HG03060 (cell line): ENCODE results near the gene SPTBN1.
A peak's percentile ranks its signal among the peaks of the same experiment; 100 is the strongest.

ENCODE experiments used
- ATAC-seq: cut with Tn5 transposase; IDR thresholded peaks from one replicate; pipeline ENCODE4 v1.9.1; 2021; ENCODE audit warnings: low read depth, moderate number of reproducible peaks; ENCODE audit not compliant: unreplicated experiment

The SPTBN1 gene

DNA sequence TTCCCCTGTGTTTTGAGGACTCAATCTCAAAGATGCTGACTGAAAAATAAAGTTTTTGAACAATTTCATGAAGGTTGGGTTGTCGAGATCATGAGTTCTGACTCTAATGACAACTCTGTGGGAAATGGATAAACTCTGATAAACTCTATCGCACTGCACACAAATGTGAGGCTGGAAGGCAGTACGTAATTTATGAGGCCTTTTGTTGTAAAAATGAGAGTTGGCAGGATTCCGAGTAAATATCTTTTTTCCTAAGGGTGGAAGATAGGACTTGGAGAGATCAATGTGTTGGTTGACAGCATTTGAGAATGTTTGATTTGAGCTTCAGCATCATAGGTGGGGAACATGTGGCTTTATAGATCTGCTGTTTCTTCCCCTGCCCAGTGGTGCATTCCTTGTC, 90.4 kb downstream of the SPTBN1 start:
- no peak for ATAC-seq

DNA sequence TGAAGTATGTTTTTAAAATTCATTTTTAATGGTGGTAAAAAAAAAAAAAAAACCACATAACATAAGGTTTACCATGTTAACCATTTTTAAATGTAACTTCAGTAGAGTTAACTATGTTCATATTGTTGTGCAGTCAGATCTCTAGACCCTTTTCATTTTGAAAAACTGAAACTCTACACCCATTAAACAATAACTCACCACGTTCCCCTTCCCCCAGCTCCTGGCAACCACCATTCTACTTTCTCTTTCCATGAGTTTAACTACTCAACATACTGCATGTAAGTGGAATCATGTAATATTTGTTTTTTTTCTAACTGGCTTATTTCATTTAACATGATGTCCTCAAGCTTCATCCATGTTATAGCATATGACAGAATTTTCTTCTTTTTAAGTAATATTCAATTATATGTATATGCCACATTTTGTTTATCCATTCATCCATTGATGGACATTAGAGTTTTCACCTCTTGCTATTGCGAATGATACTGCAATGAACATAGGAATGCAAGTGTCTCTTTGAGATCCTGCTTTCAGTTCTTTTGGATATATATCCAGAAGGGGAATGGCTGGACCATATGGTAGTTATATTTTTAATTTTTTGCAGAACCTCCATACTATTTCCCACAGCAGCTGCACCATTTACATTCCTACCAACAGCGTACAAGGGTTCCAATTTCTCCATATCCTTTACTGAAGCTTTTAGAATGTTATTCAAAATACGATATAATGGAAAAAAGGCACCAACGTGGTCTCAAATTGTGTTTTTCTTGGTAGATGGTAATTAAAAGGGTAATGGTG, 91.0 kb downstream of the SPTBN1 start:
- no peak for ATAC-seq

DNA sequence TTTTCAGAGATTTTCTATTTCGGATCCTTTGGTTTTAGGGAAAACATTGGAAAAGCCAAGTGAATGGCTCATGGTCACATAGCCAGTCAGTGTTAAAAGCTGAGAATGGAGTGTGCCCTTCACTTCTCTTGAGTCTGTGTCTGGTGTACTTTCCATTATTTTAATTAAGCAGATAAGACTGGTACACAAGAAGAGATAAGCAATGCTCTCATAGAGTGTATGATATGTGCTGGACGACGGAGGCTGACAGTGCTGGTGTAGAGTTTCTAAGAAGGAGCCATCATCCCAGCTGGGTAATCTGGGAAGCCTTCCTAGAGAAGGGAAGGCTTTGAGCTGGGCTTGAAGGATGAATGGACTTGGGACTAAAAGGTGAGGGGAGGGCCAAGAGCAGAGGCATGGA, 93.3 kb downstream of the SPTBN1 start:
- no peak for ATAC-seq

DNA sequence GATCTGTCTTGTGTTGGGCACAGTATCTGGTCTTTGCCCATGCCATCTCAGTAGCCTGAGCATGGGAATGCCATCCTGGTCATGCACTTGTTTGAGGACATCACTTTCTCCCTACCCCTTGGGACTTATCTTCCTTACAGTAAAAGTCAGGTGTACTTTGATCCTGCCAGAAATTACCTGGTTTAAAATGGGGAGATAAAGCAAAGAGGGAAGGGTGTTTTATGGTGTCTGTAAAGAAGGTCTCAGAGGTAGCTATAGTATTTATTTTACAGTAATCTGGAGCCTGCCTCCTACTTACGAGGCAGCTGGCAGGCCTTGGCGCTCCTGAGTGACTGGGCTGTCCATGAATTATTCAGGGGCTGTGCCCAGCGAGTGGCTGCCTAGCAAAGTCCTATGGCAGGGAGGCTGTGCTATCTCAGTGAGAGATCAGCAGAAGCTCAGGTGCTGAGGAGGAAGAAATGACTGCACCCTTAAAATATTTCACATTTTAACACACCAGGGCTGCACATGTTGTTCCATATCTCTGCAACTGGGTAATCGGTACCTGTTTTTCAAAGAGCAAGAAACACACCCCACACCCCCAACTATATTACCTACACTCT, 93.9 kb downstream of the SPTBN1 start:
- ATAC-seq, result no peak

DNA sequence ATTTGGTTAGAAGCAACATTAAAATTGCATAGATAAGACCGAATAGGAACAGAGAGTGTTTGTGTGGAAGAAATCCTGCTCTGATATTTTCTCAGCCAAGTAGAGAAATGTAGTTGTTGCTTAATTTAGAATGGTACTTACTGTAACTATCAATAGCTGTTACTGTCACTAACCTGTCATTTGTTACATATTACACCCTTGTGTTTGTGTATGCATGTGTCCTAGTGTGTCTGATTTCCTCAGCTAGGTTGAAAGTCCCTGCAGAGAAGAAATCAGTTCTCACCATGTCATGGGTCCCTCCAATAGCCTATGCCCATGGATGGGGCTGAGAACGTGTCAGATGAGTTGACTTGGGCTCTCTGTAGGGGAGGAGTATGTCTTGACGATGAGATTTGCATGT, 94.4 kb downstream of the SPTBN1 start:
- no peak for ATAC-seq

DNA sequence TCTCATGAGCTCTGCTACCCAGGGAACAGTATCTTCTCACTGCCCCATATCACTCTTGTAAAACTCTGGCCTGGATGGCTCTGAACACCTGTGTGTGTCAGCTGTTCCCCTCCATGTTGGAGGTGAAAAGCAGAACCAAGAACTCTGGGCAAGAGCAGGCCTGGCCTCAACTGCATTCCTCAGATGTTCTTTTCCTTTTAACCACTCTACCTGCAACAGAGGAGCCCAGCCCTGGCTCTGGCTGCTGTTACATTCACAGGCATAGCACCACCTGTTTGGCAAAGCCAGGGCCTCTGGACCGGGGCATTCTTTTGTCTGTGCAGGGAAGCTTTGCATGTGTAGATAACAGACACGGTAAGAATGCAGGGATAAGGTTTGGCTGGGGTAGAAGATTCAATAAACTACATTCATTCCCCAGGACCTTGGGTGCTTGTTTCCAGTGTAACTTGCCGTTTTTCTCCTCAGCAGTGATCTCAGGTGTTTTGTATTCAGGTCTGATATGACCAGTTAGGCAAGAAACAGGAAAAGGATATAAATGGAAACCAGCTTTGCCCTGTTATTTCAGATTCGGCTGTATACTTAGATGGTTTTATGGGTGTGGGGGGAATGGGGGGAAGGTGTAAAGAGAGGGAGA, 95.1 kb downstream of the SPTBN1 start:
- ATAC-seq, result peak; percentile 34

DNA sequence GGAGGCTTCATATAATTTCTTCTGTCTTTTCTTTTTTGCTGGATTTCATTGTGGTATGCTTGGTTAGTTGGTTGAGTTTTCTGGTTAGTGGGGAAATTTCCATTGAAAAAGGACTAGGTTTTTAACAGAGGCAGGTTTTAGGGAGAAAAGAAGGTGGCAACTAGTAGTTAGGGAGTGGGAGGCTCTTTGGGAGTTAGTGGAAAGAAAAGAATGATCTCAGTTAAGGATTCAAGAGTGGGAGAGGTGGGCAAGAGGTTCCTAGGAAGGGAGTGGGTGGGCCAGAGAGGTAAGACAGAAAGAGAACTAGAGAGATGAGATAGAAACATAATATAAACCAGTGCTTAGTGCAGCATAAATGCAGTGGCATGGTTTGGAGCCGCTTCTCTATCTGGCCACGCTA, 96.9 kb downstream of the SPTBN1 start:
- ATAC-seq, result no peak

DNA sequence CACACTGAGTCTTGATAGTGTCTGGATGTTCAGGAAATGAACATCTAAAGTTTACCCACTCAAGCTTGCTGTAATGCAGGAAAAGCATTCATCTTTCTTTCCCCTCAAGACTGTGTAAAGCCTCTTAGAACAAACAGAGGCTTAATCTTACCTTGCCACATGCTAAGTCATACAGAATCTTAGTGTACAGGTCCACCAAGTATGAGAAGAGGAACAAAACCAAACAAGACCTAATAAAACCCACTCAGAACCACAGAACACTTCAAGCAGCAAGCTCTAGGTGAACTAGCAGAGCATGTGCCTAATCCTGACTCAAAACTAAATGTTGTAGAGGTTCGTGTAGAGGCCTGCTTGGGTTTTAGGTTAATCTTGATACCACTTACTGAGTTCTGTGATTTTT, 97.6 kb downstream of the SPTBN1 start:
- ATAC-seq, result no peak

DNA sequence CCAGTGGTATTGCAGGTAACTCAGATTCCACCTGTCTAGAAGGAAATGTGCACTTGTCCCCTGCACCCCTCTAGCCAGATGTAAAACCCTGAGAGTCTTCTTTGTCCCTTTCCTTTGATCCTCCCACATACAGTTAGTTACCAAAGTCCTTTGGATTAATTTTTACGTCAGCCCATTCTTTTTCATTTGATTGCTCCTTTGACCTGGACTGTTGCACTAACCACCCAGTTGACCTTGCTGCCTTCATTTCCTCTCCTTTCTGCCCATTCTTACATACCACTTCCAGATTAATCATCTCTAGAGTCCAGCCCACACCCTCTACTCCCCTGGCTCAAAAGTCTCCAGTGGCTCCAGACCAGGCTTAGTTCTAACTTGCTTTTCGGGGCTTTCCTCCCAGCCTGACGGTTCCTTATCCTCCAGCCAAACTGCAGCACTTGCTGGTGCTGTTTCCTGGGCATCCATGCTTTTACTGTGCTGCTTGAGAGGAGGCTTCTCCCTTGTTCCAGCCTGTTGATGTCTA, 99.3 kb downstream of the SPTBN1 start:
- ATAC-seq, result no peak

DNA sequence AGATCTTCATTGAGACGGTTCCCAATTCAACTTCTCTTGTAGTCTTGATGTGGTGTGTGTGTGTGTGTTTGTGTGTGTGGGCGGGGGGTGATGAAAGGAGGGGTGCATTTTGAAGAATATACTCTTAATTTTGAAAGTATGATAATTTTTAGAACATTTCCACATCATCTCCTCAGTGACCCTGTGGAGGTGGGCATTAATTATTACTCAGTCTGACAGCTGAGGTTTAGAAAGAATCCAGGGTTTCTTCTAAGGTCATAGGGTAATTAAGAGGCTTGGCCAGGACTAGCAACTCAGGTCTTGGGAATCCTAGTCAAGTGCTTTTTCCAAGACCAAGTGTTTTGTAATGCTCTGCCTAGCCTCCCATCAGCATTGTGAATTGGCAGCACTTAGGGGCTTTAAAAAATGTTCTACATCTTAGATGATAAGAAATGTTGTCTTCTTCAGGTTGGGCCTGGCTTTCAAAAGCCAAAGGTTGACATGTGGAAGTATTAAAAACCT, 100.5 kb downstream of the SPTBN1 start:
- ATAC-seq, result no peak

DNA sequence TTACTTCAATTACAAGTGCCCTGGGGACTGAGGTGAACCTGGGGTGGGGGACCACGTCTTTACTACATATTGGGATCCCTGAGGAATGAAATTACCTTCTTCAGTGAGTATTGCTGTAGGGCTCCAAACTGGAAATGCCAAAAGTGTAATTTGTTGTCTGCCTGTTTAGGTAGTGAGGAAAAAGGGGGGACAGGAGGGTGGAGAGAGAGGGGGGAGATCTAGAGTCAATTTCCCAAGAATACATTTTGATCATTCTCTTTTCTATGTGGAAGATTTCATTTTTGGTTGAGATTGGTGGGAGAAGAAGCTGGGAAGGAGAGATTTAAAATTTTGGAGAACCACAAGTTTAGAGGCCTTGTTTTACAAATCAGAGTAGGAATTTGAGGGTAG, 101.1 kb downstream of the SPTBN1 start:
- ATAC-seq, result no peak

DNA sequence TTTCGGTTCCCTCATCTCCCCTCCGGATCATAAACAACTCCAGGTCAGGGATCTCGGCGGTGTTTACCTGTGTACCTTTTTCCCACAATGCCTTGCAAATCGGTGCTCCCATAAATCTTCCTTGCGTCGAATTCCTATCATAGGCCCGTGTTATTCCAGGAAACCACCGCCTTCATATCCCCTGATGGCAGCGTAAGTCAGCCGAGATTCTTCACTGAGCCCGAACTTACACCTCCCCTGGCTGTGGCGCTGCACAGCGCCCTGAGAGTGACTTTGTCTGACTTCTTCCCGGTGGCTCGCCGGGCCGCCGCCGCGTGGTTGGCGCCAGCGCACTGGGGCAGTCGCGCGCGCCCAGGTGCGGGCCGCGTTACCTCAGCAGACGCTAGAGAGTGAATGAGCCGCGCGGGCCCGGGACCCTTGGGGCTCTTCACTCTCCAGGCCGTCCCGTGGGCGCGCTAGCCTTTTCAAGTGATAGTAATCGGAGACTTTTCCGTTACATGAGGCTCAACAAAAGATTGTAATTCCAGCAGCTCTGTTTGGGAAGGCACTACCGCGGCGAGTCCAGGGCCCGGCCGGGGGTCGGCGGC, 101.6 kb downstream of the SPTBN1 start:
- ATAC-seq, result no peak

DNA sequence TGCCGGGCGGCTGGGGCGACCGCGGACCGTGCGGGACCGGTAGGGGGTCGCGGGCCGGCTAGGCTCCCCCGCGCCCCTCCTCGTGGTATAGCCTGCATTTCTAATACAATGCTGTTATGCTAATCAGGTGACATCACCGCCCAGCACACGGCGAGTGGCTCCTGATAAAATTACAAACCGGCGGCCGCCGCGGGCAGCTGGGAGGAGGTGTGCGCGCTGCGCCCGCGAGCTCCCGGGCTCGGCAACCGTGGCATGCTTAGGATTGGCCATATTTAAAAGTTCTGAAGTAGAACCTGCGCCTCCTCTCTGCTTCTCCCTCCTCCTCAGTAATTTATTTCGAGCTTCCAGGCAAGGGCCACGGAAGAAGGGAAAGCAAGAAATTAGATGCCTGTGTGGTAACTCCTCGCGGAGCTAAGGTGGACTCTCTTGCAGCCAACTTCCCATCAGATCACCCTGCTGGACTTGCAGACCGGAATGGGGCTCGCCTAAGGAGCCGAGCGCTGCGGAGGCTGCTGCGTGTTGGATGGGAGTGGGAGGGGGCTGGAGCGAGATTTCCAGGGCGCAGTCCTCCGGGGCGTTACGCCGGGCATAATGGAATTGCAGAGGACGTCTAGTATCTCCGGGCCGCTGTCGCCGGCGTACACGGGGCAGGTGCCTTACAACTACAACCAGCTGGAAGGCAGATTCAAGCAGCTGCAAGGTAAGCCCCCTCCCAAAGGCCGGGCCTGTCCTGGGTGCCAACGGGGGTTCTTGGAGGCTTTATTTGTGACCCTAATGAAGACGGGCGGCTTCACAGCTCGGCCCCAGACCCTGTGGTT, 102.3 kb downstream of the SPTBN1 start:
- ATAC-seq, result no peak

DNA sequence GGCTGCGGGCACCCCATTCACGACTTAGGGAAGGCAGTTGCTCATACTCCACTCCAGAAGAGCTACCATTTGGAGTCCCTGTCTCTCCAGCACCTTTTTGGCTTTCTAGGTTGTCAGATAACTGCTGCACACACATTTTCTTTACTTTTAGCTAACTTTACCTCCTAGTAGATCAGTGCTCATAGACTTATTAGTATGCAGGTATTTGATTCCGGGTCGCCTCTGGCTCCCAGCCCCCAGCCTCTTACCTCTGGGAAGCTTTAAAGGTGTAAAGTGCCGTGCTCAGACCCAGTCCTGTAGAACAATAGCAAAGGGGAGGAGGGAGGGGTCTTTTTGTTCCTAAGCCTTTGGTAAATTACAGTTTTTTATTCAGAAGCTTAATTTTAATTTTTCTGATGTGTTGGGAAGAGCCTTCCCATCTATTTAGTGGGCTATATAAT, 102.9 kb downstream of the SPTBN1 start:
- no peak for ATAC-seq

DNA sequence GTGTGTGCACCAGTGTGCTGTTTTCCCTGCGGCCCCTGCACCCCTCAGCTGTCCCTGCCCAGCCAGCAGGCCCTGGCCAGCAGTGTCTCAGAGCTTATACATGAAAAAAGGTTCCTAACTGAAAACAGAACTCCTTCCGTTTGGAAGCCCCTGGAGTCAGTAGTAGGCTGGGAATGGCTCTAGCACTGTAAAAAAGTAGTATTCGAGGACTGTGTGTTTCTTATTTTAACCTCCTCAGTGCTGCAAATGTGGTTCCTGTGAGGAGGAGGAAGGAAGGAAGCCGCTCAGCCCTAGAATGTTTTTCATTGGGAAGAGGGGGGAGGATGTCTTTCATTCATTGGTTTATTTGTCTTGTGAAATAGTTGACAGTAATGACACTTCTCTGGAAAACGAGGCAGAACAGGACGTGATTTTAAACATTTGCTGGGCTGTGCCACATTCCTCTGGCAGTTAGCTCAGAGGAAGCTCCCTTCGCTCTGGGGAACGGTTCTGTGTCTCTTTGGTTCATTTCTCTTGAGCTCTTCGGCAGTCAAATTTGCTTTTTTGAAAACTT, 103.5 kb downstream of the SPTBN1 start:
- ATAC-seq, result no peak

DNA sequence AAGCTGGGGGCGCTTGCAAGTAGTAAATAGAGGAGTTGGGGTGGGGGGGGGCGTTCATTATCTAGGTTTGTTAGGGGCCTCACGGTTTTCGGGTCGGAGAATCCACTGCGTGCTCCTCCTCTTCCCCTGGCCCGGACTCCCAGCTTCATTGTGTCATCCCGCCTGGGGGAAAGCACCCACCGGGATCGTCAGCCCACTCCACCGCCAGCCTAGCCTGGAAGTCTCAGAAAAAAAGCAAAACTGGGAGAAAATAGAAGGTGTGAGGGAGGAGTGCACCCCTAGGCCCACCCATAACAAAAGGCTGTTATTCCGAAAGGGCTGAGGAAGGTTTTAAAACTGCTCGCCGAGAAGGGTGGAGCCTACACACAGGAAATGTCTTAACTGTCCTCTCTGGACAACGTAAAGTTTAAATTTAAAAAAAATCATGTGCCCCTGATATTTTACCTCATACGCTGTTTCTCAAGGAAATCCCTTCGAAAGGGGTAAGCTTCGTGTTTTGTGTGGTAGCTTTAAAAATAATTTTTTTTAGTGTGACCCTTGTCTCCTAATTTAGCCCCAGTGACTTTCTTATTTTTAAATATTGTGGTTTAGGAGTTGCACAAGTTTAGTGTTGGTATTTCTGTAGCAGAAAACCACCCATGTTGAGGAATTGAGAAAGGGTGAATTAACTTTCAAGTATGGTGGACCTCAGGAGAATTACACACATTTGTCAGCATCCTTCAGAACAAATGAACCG, 104.2 kb downstream of the SPTBN1 start:
- peak; percentile 40 for ATAC-seq

DNA sequence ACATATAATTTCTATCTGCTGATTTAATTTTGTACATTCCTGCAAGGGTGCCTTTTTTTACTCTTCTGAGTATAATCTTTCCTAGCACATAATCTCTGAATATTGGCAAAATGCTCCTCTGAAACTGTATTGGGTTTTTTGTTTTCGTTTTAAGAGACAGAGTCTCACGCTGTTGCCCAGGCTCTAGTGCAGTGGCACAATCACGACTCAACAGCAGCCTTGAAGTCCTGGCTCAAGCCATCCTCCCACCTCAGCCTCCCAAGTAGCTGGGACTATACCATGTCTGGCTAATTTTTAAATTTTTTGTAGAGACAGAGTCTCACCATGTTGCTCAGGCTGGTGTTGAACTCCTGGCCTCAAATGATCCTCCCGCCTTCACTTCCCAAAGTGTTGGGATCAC, 104.9 kb downstream of the SPTBN1 start:
- no peak for ATAC-seq

DNA sequence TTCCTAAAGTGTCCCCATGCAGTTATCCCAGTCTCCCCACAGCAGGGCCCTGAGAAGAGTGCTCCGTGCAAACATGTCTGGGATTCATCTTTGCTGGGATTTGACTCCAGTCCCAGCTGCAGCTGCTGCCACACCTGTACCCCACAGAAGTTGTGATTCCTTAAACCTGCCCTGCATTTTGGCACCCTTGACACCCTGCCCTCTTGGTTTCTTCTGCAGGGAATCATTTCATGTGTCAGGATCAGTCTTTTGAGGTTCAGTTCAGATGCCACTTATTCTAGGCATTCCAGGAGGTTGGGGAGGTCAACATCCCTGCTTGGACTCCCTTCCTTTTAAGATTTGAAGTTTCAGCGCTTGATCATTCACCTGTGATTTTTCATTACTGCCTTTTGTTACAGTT, 108.3 kb downstream of the SPTBN1 start:
- no peak for ATAC-seq

DNA sequence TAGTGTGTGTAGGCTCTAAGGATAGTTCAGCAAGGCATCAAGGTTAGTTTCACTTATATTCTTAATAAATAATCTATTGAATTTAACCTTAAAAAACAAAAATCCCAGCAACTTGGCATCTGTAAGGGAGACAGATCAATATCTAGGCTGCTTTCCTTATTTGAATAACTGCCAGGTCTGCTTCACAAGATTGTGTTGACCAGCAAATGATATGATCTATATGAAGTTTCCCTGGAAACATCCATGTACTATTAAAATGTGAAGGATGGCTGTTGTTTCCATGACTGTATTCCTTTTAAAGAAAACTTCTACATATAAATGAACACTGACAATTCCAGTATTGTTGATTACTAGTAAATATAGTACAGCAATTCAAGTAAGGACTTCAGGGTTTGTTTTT, 109.4 kb downstream of the SPTBN1 start:
- no peak for ATAC-seq
